K562 treated with DMSO at 1 percent for 48 hours (cell line): ENCODE data around the gene C13orf42. TPM values are rescaled to one million over a fixed set of nuclear protein-coding genes. Genes with fewer than 3 reads are reported as not detected.

Source experiments
- total RNA-seq: library from RNA; unstranded; fragments of 300-600 nt; gene quantifications from 2 replicates; pipeline ENCODE4 v1.2.3, GENCODE V29; 2022; ENCODE audit warnings: low replicate concordance; ENCODE audit errors: extremely low read depth

C13orf42 gene
- not detected in 2 replicates for total RNA-seq

DNA sequence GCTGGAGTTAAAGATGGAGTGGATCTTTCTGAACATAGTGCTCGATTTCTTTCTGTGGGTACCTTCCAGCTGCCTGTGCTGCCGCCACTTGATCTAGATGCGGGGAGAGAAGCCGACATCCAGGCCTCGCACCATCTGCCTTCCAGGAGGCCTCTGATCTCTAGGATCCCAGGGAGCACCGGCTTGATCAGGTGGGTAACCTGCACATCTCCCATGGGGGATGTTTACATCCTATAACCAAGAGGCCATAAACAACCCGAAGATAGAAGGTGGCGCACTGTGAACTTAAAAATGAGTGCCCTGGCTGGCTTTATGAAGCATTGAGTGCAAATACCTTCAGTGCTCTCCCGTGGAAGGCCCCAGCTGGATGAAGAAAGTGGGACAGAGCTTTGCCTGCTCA, at the start of gene C13orf42:
TSS of gene C13orf42 (minus strand) at position 101 of the 400 bp plus-strand sequence. CDS start at position 36, 65 bp downstream.

Other genes with a start within 250 kb of the C13orf42 start
- not detected in 2 replicates for gene RNASEH2B, start 201.5 kb downstream of the C13orf42 start, total RNA-seq
- not detected in 2 replicates for gene FAM124A, start 111.1 kb upstream of the C13orf42 start, total RNA-seq
- not detected in 2 replicates for gene SERPINE3, start 228.4 kb upstream of the C13orf42 start, total RNA-seq